NCI-H146 treated with DMSO at 0.1 percent for 48 hours (cell line): Measurements from ENCODE around the gene PEX10.

Experiments
- DNase-seq: peaks from one replicate; lab custom pipeline; 2025; ENCODE audit not compliant: unreplicated experiment; lab: John Stamatoyannopoulos, UW

The PEX10 gene

GRCh38 chr1:2389644-2390043, 22.7 kb downstream of the PEX10 start:
- no peak for DNase-seq

- DNase-seq: no peak
Observed at GRCh38 chr1:2388004-2388913, 24.1 kb downstream of the PEX10 start.

GRCh38 chr1:2386636-2387611, 25.4 kb downstream of the PEX10 start:
- no peak for DNase-seq

DNA sequence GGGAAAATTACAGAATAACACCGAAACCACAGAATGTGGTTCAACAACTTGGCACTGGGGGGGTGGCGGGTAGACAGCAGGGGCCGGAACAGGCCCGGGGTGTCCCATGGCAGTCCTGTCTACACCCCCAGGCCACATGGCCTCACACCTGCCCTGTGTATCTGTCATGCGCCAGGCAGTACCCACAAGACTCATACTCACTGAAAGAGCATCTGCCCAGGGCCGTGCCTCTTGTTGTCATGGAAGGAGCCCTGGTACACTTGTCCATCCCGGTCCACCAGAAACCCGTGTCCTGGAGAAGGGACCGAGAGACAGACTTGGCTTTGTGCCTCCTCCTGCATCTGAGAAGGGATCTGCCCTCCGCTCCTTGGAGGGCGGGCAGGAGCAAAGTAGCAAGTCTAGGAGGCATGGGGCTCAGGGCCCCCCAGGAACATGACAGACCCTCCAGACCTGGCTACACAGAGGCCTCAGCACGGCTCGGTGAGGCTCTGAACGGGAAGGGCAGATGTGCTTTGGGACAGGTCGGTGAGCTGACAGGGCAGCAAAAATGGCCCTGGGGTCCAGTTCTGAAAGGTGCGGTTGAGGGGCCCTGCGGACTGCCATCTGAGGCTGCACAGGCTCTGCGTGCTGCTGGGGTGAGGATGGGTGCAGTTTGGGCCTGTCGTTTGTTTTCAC, 26.6 kb downstream of the PEX10 start:
- no peak for DNase-seq

DNA sequence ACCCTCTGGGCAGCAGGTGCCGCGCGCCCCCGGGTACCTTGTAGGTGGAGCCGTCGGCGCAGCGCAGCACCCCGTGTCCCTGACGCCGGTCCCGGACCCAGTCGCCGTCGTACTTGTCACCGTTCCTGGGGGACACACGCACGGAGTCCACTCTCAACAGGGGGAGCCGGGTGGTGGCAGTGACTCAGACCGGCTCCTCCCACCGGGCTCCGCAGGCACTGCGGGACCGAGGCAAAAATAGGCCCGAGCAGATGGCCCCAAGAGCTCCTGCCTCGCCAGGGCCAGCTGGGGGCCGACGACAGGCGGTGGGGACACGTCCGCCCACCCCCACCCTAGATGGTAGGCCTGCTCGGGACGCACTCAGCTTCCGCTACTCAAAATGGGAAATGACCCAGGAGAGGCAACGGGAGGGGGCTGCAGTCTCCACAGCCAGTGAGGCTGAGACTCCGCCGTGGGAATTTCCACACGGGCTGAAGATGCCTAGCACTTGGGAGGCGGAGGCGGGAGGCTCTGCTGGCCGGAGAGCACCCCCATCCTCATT, 27.4 kb downstream of the PEX10 start:
- no peak for DNase-seq

GRCh38 chr1:2384130-2384860, 28.1 kb downstream of the PEX10 start:
- DNase-seq: no peak

- DNase-seq: no peak
Observed at GRCh38 chr1:2383576-2383975, 28.8 kb downstream of the PEX10 start.

DNA sequence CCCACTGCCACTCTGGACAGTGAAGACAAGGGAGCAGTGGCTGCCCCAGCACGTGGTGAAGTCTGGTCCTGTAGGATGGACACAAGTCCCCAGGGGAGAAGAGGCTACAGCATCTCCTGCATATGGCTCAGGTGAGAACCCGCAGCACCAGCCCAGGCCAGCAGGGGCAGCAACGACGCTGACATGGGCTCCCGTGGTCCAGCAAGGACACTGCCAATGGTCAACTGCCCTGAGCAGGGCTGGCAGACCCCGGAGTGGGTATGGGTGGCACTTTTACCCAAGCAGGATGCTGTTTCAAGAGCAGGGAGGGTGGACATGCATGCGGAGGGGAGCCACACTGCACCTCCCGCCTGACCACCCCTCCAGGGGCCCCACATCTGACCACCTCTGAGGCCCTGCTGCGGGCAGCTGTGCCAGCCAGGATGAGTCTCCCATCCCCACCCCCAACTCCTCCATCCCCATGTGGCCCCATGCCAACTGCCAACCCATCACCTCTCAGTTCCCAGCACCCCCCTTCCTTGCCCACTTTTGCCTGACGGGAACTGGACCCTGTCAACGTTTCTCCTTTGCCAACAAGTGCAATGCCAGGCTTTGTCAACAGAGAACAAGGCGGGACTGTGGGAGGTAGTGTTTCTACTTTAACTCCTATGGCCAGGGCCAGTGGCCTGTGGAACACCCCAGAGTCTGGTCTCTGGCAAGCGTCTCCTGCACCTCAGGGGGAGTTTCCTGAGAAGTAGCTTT, 29.6 kb downstream of the PEX10 start:
- DNase-seq: no peak

DNA sequence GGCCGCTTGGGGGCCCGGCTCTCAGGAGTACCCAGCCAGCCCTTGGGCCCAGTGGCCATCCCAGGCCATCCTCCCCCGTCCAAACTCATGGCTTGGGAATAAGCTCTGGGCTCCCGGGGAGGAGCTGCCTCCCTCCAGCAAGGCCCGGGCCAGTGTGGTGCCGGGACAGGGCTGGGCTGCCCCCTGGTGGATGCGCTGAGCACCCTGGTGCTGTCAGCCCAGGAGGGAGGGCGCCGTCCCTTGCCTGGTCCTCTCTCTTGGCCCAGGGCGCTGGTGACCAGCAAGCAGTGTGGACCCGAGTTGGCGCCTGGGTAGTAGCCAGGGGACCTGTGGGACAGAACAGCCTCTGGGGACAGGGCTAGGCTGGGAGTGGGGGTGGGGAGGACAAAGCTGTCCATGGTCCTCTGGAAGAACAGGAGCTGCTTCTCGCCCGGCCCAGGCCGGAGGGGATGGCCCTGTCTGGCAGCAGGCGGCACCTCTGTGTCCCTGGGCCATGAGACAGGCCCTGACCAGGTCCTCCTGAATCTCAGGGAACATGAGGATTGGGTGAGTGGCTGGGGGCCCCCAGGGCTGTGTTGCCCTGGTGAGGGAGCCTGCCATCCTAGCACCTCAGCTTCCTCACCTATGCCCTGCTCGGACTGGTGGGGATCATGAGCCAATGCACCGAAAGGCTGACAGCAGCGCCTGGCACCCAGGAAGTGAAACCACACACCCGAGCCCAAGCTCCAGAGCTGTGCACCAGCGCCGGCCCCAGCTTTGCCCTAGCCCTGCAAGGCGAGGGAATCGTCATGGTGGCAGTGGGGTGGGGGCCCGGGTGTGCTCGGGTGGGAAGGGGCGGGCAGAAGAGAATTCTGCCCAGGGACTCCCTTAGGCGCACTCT, 30.4 kb downstream of the PEX10 start:
- DNase-seq: no peak

DNA sequence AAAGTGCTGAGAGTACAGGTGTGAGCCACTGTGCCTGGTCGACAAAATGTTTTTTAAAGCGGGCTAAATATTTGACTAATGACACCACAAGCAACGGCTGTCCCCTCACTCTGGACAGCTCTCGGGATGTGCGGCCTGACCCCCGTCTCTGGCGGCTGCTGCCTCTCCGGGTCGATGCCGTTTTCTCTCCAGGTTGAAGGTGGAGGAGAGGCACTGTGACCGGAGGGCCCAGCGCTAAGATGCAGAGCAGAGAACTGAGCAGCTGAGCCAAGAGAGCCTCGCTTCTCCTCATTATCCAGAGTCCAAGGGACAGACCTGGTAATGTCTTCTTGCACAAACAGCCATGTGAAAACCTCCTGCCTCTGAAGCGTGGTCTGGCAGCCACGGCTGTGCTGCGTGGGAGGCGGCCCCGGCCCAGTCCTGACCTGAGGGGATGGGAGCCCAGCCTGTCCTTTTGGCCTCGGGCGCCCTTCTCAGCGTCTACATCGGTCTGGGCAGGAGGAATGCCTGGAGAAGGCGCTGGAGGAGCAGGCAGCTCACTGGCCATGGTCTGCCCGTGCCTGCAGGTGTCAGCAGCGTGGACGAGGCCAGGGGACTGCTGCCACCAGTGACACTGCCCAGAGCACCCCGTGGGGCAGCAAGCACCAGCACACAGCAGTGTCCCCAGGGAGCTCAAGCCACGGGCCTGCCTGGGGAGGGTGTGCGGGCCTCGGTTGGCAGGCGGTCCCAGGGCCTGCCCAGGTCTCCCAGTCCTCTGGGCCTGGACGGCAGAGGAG, 31.4 kb downstream of the PEX10 start:
- no peak for DNase-seq

- no peak for DNase-seq
Observed at GRCh38 chr1:2379733-2380404, 32.5 kb downstream of the PEX10 start.

GRCh38 chr1:2378956-2379732, 33.2 kb downstream of the PEX10 start:
- no peak for DNase-seq

GRCh38 chr1:2378441-2378851, 33.9 kb downstream of the PEX10 start:
- no peak for DNase-seq

DNA sequence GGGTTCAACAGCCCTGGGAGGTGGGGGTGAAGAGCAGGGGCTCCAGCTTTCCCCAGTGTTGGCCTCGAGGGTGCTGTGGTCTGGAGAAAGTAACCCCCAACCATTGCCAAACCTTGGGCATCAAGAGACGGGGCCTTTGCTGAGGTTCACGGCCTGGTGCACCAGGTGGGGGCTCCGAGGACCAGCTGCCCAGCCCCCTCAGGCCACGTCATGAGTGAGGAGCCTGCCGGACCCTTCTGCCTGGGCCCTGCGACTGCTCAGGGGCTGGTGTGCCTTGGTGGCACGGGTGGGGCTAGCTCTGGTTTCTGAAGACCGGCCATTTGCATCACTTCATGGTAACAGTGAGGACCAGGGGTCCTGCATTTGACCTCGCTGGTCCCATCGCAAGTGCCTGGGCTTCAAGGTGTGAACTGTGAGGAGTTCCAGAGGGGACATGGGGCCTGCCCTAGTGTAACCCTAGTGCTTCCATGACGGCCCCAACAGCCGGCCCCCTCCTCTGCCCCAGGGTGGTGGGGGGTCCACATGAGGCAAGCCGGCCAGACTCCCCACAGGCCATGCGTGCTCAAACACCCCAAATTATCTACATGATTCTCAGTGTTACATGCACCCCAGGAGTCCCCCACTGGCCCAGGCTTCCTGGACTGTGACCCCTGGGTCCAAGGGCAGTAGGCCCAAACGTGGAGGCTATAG, 34.5 kb downstream of the PEX10 start:
- no peak for DNase-seq

GRCh38 chr1:2376931-2377672, 35.3 kb downstream of the PEX10 start:
- DNase-seq: no peak
